ENCODE results near the gene ISG15. TPM values are rescaled to one million over a fixed set of nuclear protein-coding genes. Genes with fewer than 3 reads are reported as not detected.

Gene ISG15
- total RNA-seq, 2 experiments from 2014 or later: 16.6 to 18.7 TPM

DNA sequence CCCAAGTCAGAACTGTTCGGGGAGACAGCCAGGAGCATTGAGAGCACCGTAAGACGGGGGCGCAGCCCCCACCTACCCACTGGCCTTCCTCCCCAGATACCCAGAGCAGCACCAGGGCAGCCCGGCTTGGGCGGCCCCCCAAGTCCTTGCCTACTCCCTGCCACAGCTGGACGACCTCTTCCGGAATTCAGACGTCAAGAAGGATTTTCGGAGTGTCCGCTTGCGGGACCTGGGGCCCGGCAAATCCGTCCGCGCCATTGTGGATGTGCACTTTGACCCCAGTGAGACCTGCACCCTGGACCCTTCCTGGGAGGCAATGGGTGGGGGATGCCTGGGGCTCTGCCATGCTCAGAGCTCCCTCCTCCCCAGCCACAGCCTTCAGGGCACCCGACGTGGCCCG lies 34.1 kb downstream of the ISG15 start:
- ChIA-PET POLR2A (interaction anchor here (0.6 kb wide), 1 partner anchor 196 kb away, joined by 3 read pairs; no protein-coding TSS in a partner anchor), CTCF (interaction anchor here (0.9 to 1.0 kb wide), 2 partner anchors 13 to 14 kb away, joined by 3 to 4 read pairs; no protein-coding TSS in a partner anchor)

DNA sequence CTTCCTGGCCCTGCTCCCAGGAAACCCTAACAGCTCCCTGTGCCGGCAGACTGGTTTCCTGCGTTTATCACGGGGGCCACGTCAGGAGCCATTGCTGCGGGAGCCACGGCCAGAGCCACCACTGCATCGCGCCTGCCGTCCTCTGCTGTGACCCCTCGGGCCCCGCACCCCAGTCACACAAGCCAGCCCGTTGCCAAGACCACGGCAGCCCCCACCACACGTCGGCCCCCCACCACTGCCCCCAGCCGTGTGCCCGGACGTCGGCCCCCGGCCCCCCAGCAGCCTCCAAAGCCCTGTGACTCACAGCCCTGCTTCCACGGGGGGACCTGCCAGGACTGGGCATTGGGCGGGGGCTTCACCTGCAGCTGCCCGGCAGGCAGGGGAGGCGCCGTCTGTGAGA lies 34.7 kb downstream of the ISG15 start:
- CTCF ChIA-PET: interaction anchor here (0.9 to 1.0 kb wide), 2 partner anchors 12 to 15 kb away, joined by 3 to 4 read pairs; no protein-coding TSS in a partner anchor
- POLR2A ChIA-PET: interaction anchor here (0.6 kb wide), 1 partner anchor 196 kb away, joined by 3 read pairs; no protein-coding TSS in a partner anchor

DNA sequence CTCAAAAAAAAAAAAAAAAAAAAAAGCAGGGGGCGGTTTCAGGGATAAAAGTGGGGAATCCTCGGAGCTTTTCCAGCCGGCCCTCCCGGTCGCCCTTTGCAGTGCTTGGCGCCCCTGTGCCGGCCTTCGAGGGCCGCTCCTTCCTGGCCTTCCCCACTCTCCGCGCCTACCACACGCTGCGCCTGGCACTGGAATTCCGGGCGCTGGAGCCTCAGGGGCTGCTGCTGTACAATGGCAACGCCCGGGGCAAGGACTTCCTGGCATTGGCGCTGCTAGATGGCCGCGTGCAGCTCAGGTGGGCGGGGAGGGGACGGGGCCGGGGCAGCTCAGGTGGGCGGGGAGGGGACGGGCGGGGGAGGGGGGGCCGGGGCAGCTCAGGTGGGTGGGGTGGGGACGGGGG lies 35.5 kb downstream of the ISG15 start:
- POLR2A ChIA-PET: no interaction called here
- CTCF ChIA-PET: no interaction called here

DNA sequence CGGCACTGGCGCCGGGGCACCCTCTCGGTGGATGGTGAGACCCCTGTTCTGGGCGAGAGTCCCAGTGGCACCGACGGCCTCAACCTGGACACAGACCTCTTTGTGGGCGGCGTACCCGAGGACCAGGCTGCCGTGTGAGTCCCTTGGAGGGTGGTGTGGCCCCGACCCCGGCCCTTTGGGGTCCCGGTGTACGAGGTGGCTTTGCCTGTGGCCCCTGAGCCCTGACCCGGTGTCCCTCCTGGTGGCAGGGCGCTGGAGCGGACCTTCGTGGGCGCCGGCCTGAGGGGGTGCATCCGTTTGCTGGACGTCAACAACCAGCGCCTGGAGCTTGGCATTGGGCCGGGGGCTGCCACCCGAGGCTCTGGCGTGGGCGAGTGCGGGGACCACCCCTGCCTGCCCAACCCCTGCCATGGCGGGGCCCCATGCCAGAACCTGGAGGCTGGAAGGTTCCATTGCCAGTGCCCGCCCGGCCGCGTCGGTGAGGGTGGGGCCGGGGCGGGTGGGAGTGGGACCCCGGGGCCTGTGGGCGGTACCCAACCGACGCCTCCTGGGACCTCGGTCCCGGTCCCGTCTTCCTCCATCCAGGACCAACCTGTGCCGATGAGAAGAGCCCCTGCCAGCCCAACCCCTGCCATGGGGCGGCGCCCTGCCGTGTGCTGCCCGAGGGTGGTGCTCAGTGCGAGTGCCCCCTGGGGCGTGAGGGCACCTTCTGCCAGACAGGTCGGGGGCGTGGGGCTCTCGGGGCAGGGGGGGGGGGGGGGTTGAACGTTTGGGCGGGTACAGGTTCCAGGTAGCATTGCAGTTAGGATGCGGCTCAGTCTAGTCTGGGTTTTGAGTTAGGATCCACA lies 36.2 kb downstream of the ISG15 start:
- POLR2A ChIA-PET: no interaction called here
- CTCF ChIA-PET: no interaction called here

DNA sequence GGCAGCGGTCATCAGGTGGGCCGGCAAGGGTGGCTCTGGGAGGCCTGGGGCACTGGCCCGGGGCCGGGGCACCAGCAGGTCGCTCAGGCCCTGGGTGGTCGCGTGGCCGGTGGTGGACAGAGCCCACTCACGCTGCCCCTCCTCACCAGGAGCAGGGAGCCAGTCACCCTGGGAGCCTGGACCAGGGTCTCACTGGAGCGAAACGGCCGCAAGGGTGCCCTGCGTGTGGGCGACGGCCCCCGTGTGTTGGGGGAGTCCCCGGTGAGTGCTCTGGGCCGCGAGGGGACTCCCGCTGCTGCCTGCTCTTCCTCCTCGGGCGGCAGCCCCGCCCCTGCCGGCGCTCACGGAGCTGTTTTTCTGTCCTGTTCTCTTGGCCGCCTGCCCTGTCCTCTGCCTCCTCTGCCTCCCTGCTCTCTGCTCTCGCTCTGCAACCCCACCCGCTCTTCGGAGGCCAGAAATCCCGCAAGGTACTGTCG lies 37.3 kb downstream of the ISG15 start:
- POLR2A ChIA-PET: no interaction called here

DNA sequence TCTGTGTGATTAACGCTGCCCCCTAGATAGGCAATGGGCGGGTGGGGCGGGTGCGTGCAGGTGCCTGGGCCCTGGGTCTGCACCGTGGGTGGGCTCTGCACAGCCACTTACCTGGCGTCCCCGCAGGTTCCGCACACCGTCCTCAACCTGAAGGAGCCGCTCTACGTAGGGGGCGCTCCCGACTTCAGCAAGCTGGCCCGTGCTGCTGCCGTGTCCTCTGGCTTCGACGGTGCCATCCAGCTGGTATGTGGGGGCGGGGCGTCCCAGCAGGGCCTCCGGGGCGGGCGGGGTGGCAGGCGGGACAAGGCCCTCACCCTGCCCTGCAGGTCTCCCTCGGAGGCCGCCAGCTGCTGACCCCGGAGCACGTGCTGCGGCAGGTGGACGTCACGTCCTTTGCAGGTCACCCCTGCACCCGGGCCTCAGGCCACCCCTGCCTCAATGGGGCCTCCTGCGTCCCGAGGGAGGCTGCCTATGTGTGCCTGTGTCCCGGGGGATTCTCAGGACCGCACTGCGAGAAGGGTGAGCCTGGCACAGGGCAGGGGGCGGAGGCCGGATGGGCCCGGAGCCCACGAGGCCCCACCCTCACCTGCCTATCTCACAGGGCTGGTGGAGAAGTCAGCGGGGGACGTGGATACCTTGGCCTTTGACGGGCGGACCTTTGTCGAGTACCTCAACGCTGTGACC lies 38.0 kb downstream of the ISG15 start:
- POLR2A ChIA-PET: no interaction called here
- CTCF ChIA-PET: no interaction called here

More for the DNA sequence above, 37.3 kb downstream of the ISG15 start:
- CTCF ChIA-PET: no interaction called here

DNA sequence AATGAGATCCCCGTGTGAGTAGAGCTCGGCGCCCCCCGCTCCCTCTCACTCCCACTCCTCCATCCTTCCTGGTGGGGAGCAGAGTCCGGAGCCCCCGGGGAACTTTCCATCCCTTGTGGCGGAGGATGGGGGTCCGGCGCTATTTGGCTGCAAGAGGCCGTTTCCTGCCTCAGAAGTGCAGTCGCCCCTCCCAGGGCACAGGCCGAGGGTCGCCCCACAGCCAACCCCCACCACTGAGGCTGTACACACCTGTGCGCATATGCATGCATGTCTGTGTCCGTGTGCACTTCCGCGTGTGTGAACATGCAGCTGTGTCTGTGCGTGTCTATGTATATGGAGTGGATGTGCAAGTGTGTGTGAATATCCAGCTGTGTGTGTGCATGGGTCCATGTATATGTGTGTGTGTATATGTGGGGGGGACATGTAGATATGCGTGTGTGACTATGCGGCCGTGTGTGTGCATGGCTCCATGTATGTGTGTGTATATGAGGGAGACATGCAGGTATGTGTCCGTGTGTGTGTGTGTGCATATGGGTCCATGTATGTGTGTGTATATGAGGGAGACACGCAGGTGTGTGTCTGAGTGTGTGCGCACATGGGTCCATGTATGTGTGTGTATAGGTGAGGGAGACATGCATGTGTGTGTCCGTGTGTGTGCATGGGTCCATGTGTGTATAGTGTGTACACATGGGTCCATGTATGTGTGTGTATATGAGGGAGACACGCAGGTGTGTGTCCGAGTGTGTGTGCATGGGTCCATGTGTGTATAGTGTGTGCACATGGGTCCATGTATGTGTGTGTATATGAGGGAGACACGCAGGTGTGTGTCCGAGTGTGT lies 38.9 kb downstream of the ISG15 start:
- ChIA-PET CTCF (no interaction called here), POLR2A (no interaction called here)

DNA sequence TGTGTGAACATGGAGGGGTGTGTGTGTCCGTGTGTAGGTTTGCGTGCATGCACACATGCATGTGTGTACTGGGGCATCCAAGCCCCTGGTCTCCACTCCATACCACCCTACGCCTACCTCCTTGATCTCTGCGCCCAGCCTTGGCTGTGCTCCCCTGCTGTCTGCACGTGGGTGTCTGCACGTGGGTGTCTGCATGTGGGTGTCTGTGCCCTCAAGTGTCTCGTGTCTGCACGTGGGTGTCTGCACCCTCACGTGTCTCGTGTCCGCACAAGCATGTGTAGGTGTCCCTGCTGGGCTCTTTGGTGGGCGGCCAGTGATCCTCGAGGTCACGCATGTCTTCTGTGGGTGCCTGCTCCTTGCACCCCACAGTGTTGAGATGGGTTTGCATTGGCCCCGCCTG lies 39.7 kb downstream of the ISG15 start:
- CTCF ChIA-PET: no interaction called here
- POLR2A ChIA-PET: no interaction called here

DNA sequence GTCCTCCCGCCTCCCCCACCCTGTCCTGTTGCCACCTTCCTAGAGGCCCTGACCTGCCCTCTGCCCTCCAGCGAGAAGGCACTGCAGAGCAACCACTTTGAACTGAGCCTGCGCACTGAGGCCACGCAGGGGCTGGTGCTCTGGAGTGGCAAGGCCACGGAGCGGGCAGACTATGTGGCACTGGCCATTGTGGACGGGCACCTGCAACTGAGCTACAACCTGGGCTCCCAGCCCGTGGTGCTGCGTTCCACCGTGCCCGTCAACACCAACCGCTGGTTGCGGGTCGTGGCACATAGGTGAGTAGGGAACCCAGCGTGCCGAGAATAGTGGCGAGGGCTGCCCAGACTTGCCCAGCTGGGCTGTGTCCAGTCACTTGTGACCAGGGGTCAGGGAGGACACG lies 40.4 kb downstream of the ISG15 start:
- ChIA-PET POLR2A (no interaction called here), CTCF (no interaction called here)

DNA sequence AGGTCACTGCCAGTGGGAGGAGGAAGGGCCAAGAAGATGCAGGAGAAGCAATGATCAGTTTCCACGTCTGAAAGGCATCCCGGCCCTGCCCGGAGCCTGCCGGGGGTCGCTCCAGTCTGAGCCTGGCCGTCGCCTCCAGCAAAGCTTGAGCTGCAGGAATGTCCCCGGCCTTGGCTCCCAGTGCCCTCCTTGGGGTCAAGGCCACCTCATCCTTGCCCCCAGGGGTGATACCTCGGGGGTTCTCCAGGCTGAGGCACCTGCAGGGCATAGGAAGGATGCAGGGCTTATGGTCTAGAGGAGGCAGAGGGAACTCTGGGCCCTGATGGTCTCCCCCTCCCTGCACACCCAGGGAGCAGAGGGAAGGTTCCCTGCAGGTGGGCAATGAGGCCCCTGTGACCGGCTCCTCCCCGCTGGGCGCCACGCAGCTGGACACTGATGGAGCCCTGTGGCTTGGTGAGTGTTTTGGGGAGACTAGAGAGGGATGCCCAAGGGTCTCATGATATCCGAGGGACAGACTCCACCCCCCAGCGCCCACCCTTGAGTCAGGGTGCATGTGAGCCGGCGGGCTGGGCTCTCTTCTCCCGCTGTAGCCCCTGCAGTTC lies 40.9 kb downstream of the ISG15 start:
- CTCF ChIA-PET: interaction anchor here (1.0 kb wide), 1 partner anchor 70 kb away, joined by 3 read pairs; no protein-coding TSS in a partner anchor
- POLR2A ChIA-PET: no interaction called here

DNA sequence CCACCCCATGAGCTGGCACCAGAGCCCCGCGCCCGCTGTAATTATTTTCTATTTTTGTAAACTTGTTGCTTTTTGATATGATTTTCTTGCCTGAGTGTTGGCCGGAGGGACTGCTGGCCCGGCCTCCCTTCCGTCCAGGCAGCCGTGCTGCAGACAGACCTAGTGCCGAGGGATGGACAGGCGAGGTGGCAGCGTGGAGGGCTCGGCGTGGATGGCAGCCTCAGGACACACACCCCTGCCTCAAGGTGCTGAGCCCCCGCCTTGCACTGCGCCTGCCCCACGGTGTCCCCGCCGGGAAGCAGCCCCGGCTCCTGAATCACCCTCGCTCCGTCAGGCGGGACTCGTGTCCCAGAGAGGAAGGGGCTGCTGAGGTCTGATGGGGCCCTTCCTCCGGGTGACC lies 41.7 kb downstream of the ISG15 start:
- ChIA-PET CTCF (interaction anchor here (1.0 kb wide), 1 partner anchor 71 kb away, joined by 3 read pairs; no protein-coding TSS in a partner anchor), POLR2A (no interaction called here)

DNA sequence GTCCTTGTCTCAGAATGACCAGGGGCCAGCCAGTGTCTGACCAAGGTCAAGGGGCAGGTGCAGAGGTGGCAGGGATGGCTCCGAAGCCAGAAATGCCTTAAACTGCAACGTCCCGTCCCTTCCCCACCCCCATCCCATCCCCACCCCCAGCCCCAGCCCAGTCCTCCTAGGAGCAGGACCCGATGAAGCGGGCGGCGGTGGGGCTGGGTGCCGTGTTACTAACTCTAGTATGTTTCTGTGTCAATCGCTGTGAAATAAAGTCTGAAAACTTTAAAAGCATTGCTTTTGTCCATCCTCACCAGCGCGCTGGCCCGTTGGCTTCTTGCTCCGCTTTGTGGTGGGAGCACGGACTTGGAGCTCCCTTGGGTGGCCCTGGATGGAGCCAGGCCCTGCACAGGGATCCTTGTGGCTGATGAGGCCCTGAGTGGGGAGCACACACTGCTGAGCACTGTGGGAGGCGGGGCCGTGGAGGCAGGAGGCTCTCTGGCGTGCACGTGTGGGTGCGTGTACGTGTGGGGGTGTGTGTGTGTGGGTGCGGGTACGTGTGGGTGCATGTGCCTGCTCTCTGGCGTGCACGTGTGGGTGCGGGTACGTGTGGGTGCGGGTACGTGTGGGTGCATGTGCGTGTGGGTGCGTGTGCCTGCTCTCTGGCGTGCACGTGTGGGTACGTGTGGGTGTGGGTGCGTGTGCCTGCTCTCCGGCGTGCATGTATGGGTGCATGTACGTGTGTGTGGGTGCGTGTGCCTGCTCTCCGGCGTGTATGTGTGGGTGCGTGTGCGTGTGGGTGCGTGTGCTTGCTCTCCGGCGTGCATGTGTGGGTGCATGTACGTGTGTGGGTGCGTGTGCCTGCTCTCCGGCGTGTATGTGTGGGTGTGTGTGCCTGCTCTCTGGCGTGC lies 42.8 kb downstream of the ISG15 start:
- CTCF ChIA-PET: no interaction called here
- POLR2A ChIA-PET: no interaction called here

DNA sequence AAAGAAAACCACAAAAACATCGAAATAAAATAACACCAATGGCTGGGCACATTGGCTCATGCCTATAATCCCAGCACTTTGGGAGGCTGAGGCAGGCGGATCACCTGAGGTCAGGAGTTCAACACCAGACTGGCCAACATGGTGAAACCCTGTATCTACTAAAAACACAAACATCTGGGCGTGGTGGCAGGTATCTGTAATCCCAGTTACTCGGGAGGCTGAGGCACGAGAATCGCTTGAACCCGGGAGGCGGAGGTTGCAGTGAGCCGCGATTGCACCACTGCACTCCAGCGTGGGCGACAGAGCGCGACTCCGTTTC lies 44.4 kb downstream of the ISG15 start:
- CTCF ChIA-PET: interaction anchor here (1.4 to 3.0 kb wide), 3 partner anchors 13 to 39 kb away, joined by 4 to 15 read pairs (median 6); no protein-coding TSS in a partner anchor
- POLR2A ChIA-PET: interaction anchor here (0.9 kb wide), 1 partner anchor 541 kb away, joined by 3 read pairs; no protein-coding TSS in a partner anchor

DNA sequence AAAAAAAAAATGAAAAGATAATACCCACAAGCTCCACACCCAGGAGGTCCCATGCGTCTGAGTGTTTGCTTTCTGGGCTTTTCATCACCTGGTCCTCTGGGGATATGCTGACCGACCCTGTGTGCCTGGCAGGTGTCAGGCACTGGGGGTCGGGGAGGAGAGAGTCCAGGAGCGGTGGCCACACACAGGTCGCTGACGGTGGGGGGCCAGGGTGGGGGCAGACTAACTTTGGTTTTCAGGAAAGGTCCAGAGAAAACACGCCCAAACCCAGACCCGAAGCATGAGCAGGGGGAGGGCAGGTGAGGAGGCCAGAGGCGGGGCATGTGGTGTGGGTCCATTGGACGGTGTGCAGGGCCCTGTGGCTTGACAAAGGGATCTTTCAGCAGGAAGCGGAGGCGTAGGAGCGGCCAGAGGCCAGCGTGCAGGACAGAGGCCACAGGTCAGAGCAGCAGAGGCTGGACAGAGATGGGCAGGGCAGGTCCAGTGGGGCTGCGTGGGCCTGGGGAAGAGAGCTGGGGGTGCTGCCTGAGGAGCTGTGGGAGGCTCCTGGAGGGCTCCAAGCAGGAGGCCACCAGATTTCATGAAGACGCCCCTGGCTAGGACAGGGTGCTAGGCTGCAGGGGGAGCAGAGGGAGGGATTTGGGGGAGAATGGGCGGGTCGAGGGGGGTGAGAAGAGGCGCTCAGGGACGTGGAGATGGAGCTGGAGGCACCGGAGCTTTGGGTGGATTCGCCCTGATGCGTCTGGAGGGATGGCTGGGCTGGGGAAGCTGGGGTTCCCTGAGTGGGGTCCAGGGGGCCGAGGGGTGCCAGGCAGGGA lies 45.0 kb downstream of the ISG15 start:
- ChIA-PET POLR2A (interaction anchor here (0.6 to 0.9 kb wide), 2 partner anchors 18 to 540 kb away, joined by 3 read pairs; no protein-coding TSS in a partner anchor), CTCF (interaction anchor here (0.7 to 3.0 kb wide), 7 partner anchors 12 to 56 kb away, joined by 3 to 15 read pairs (median 5); no protein-coding TSS in a partner anchor)

DNA sequence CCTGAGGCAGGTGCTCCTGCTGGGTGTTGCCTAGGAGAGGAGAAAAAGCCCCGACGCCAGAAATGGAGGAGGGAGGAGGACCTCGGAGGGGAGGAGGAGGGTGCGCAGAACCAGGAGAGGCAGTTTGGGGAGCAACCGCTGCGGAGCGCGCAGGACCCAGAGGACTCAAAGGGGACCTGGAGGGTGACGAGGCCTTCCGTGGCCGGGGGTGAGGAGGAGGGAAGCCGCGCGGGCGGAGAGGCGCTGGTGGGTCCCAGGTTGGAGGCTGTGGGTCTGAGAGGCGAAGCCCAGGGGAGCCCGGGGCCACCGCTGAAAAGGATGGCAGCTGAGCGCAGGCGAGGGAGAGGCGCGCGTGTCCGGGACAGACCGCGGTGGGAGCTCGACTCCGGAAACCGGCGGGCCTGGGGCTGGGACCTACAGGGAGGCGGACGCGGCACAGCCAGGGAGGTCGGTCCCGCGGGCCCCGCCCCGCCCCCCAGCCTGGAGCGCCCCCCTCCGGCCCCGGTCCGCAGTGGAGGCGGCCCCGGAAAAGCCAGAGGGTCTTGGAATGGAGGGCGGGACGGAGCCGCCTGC lies 45.7 kb downstream of the ISG15 start:
- ChIA-PET POLR2A (interaction anchor here (0.6 kb wide), 1 partner anchor 19 kb away, joined by 3 read pairs; no protein-coding TSS in a partner anchor), CTCF (interaction anchor here (0.7 to 3.0 kb wide), 8 partner anchors 11 to 57 kb away, joined by 3 to 15 read pairs (median 5); partner anchors contain the start of gene ISG15)

DNA sequence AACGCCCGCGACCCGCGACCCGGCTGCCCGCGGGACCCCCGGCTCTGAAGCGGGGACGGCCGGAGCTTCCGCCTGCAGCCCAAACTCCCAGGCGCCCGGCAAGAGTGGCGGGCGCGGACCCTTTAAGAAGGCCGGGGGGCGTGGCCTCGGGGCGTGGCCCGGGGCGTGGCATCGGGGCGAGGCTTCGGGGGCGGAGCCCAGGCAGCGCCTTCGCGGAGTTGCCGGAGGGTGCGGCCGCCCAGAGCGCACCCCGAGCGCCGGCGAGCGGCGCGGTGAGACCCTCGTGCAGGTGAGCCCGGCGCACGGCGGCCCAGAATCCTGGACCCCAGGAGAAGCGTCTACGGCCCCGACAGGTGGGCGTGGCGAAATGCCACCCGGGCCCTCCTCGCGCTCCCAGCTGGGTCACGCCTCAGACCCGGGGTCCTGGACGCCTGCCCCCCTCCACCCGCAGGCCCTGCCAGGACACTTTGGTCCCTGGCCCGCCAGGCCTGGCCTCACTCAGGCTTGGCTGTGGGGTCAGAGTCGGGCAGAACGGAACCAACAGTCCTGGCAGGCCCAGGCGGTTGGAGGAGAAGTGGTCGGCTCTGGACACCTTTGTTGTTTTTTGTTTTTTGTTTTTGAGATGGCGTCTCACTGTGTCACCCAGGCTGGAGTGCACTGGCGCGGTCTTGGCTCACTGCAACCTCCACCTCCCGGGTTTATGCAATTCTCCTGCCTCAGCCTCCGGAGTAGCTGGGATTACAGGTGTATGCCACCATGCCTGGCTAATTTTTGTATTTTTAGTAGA lies 46.4 kb downstream of the ISG15 start:
- CTCF ChIA-PET: interaction anchor here (1.0 to 3.0 kb wide), 9 partner anchors 11 to 58 kb away, joined by 3 to 15 read pairs (median 5); partner anchors contain the start of gene ISG15
- POLR2A ChIA-PET: no interaction called here

Measured in activated CD8-positive, alpha-beta memory T cell treated with anti-CD3 and anti-CD28 coated beads for 36 hours (primary cell).